ENCODE data around the gene CCDC106. TPM values are rescaled to one million over a fixed set of nuclear protein-coding genes. Genes with fewer than 3 reads are reported as not detected.

CCDC106 gene
- 20.8 to 24.0 TPM (median 23.6 TPM) in 3 replicates for total RNA-seq

DNA sequence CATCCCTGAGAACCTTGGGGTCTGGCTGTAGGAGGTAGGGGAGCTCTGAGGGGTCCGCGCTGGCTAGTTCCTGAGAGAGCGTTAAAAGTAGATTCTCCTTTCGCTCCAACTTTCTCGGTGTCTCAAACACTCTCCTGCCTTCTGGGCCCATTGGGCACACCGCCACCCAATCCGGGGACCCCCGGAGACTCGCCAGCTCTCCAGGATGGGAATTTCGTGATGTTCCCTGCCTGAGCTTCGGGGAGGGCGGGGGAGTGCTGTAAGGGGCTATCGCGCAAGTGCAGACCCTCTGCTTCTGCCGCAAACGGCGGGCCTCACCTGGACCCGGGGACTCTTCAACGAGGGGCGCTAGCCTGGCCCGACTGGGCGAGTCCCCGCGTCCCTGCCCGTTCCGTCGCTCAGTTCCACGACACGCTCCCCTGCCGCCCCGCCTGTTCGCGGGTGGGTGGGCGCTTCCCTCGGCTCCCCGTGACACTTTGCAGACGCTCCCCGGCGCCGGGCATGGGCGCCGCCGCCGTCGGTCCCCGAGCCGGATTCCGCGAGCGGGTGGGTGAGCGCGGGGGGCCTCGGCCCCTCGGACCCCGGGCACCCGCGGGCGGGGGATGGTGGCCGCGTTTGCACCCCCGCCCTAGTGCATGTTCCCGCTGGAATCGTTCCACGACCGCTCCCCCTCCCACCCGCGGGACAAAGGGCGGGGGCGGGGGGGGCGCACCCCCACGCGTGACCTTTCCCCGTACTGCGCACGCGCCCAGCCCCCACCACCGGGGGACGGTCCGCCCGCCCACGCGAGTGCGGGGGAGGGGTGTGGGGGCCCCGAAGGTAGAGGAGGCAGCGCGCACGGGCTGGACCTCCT lies at the start of gene CCDC106:
Gene CCDC106, plus strand, starts transcription at position 481 of the 853 bp plus-strand sequence. CDS start 835 bp downstream, outside the sequence.
- DNase-seq (ENCODE audit: low spot score in 2 of 2, unreplicated experiment in 2 of 2) = peak; percentile 56 to 82
- Mint-ChIP-seq H3K36me3 (peaks cover 9% of the 10 kb centered on the region), H3K4me3 (peak within 1 kb of the TSS; percentile 88), H3K27ac (peak within 1 kb of the TSS; percentile 95), H3K9me3 (no peaks in the 10 kb centered on the region), H3K27me3 (ENCODE audit: low read depth) (no peaks in the 10 kb centered on the region), H3K4me1 (peaks cover 43% of the 10 kb centered on the region)
- TF ChIP-seq, protein P1, sequence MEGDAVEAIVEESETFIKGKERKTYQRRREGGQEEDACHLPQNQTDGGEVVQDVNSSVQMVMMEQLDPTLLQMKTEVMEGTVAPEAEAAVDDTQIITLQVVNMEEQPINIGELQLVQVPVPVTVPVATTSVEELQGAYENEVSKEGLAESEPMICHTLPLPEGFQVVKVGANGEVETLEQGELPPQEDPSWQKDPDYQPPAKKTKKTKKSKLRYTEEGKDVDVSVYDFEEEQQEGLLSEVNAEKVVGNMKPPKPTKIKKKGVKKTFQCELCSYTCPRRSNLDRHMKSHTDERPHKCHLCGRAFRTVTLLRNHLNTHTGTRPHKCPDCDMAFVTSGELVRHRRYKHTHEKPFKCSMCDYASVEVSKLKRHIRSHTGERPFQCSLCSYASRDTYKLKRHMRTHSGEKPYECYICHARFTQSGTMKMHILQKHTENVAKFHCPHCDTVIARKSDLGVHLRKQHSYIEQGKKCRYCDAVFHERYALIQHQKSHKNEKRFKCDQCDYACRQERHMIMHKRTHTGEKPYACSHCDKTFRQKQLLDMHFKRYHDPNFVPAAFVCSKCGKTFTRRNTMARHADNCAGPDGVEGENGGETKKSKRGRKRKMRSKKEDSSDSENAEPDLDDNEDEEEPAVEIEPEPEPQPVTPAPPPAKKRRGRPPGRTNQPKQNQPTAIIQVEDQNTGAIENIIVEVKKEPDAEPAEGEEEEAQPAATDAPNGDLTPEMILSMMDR (IDR thresholded peaks at IDR 0.05; ENCODE audit: unreplicated experiment) = no peak

- TF ChIP-seq, protein P1 (IDR thresholded peaks at IDR 0.05; ENCODE audit: unreplicated experiment) = no peak
- H3K27me3 Mint-ChIP-seq (ENCODE audit: low read depth) = no peaks in the 10 kb centered on the region
- H3K4me1 Mint-ChIP-seq = peaks cover 18% of the 10 kb centered on the region
- H3K36me3 Mint-ChIP-seq = peaks cover 36% of the 10 kb centered on the region
- peaks cover 11% of the 10 kb centered on the region for H3K9me3 Mint-ChIP-seq
- DNase-seq (ENCODE audit: low spot score in 2 of 2, unreplicated experiment in 2 of 2) = peak; percentile 89 to 98
- peak overlapping the region; percentile 99 for H3K4me3 Mint-ChIP-seq
- H3K27ac Mint-ChIP-seq = peak overlapping the region; percentile 100
Observed at GRCh38 chr19:55598719-55599467, 49.1 kb upstream of the CCDC106 start.

DNA sequence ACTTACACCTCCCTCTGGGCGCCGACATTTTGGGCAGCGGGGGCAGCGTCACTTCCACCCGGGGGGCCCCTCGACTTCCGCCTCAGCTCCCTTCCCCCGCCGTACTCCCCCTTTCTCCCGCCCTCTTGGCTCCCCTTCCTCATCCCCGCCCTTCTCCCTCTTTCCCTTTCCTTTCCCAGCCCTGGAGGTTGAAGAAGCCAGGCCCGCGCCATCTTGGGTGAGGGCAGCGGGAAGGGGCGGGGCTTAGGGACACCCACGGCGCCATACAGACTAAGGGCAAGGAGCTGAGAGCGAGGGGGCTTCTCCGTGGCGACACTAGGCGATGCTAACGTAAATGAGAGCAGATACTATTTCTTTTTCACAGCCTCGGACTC lies 48.6 kb upstream of the CCDC106 start, which contains the start of gene FIZ1:
Gene FIZ1, minus strand, starts transcription at position 50 of the 374 bp plus-strand sequence. CDS start 1,652 bp downstream, outside the sequence.
- TF ChIP-seq, protein P1 (IDR thresholded peaks at IDR 0.05; ENCODE audit: unreplicated experiment) = no peak
- peaks cover 11% of the 10 kb centered on the region for H3K9me3 Mint-ChIP-seq
- H3K4me3 Mint-ChIP-seq = peak within 1 kb of the TSS; percentile 99
- H3K27ac Mint-ChIP-seq = peak within 1 kb of the TSS; percentile 100
- H3K4me1 Mint-ChIP-seq = peaks cover 19% of the 10 kb centered on the region
- peaks cover 36% of the 10 kb centered on the region for H3K36me3 Mint-ChIP-seq
- H3K27me3 Mint-ChIP-seq (ENCODE audit: low read depth) = no peaks in the 10 kb centered on the region
- peak; percentile 95 to 98 for DNase-seq (ENCODE audit: low spot score in 2 of 2, unreplicated experiment in 2 of 2)

GRCh38 chr19:55599842-55600661 lies 48.0 kb upstream of the CCDC106 start, which contains the start of gene ZNF524:
Gene ZNF524, plus strand, starts transcription at chr19:55600288. Its CDS starts 1,825 bp downstream, at chr19:55602113.
- Mint-ChIP-seq H3K4me3 (peak within 1 kb of the TSS; percentile 99), H3K36me3 (peaks cover 31% of the 10 kb centered on the region), H3K27me3 (ENCODE audit: low read depth) (no peaks in the 10 kb centered on the region), H3K4me1 (peaks cover 24% of the 10 kb centered on the region), H3K27ac (peak within 1 kb of the TSS; percentile 100), H3K9me3 (peaks cover 8% of the 10 kb centered on the region)
- TF ChIP-seq, protein P1 (IDR thresholded peaks at IDR 0.05; ENCODE audit: unreplicated experiment) = no peak
- peak; percentile 84 to 87 for DNase-seq (ENCODE audit: low spot score in 2 of 2, unreplicated experiment in 2 of 2)

- no peaks in the 10 kb centered on the region for H3K27me3 Mint-ChIP-seq (ENCODE audit: low read depth)
Observed at GRCh38 chr19:55600662-55601028, 47.4 kb upstream of the CCDC106 start.

More at GRCh38 chr19:55600662-55601028, 47.4 kb upstream of the CCDC106 start:
- TF ChIP-seq, protein P1 (IDR thresholded peaks at IDR 0.05; ENCODE audit: unreplicated experiment) = no peak
- H3K36me3 Mint-ChIP-seq = peaks cover 25% of the 10 kb centered on the region
- H3K4me3 Mint-ChIP-seq = peak overlapping the region; percentile 71
- H3K4me1 Mint-ChIP-seq = peaks cover 24% of the 10 kb centered on the region
- no peak for DNase-seq (ENCODE audit: low spot score in 2 of 2, unreplicated experiment in 2 of 2)
- H3K9me3 Mint-ChIP-seq = peaks cover 2% of the 10 kb centered on the region
- peak overlapping the region; percentile 83 for H3K27ac Mint-ChIP-seq
